K562 (cell line): ENCODE measurements around the gene MED15. TPM values are rescaled to one million over a fixed set of nuclear protein-coding genes. Genes with fewer than 3 reads are reported as not detected.

ENCODE experiments used
- AFF1 ChIP-seq, 2 experiments: fragments of 450-650 bp; IDR thresholded peaks; 2 replicates each; pipeline ENCODE4 v1.6.1; 2018; ENCODE audit warnings: mild to moderate bottlenecking in 2 of 2, low read depth in 1 of 2; ENCODE audit not compliant: partially characterized antibody in 2 of 2
- ATF7 ChIP-seq: fragments of 450-650 bp; IDR thresholded peaks from 2 replicates; pipeline ENCODE4 v1.7.1; 2014; ENCODE audit warnings: mild to moderate bottlenecking, moderate library complexity
- BACH1 ChIP-seq: fragments of 200-800 bp; sonication (Bioruptor generic); IDR thresholded peaks from 2 replicates; pipeline ENCODE4 v1.6.1; 2016; ENCODE audit warnings: missing genetic modification characterization, missing compliant biosample characterization
- CEBPG ChIP-seq, 3 experiments: fragments of 200-800 bp in 1 of 3; sonication (Bioruptor generic) in 1 of 3; sonication (generic) in 1 of 3; formaldehyde crosslinking in 1 of 3; IDR thresholded peaks in 2 of 3; conservative IDR thresholded peaks in 1 of 3; 2 replicates each; pipeline versions ENCODE4 v1.6.1 to v1.8.0; 2016 to 2022; ENCODE audit warnings: missing compliant biosample characterization in 2 of 3, missing genetic modification characterization in 2 of 3, mild to moderate bottlenecking in 1 of 3, missing genetic modification reagents in 1 of 3
- CSDE1 ChIP-seq, 2 experiments: fragments of 450-650 bp; IDR thresholded peaks; 2 replicates each; pipeline ENCODE4 v1.6.1; 2016; ENCODE audit warnings: mild to moderate bottlenecking in 1 of 2
- E2F4 ChIP-seq: sonication (generic); formaldehyde crosslinking; IDR thresholded peaks from 2 replicates; pipeline ENCODE4 v1.8.0; 2022; ENCODE audit warnings: mild to moderate bottlenecking, low read depth, missing genetic modification reagents
- E2F6 ChIP-seq, 2 experiments: IDR thresholded peaks; 2 replicates each; pipeline ENCODE4 v1.6.1; 2011; ENCODE audit warnings: borderline replicate concordance in 1 of 2, control low read depth in 1 of 2, low read depth in 1 of 2, low read length in 1 of 2, mild to moderate bottlenecking in 1 of 2, mixed read lengths in 1 of 2, moderate library complexity in 1 of 2; ENCODE audit not compliant: insufficient read depth in 1 of 2, insufficient read length in 1 of 2, poor library complexity in 1 of 2, severe bottlenecking in 1 of 2; ENCODE audit errors: extremely low read depth in 1 of 2
- MED1 ChIP-seq: sonication (generic); formaldehyde crosslinking; IDR thresholded peaks from 2 replicates; pipeline ENCODE4 v1.8.1; 2023; ENCODE audit warnings: missing genetic modification reagents, borderline replicate concordance
- NR3C1 ChIP-seq: sonication (generic); formaldehyde crosslinking; IDR thresholded peaks from 2 replicates; pipeline ENCODE4 v1.8.1; 2022; ENCODE audit warnings: missing genetic modification reagents
- PRMT5 ChIP-seq: sonication (generic); formaldehyde crosslinking; IDR thresholded peaks from 2 replicates; pipeline ENCODE4 v1.5.0; 2020; ENCODE audit warnings: missing genetic modification reagents
- RNF2 ChIP-seq: sonication (generic); IDR thresholded peaks from 2 replicates; pipeline ENCODE4 v1.6.1; 2016
- SMARCC2 ChIP-seq: fragments of 450-650 bp; IDR thresholded peaks from 2 replicates; pipeline ENCODE4 v1.6.1; 2017; ENCODE audit warnings: antibody characterized with exemption, moderate library complexity, mild to moderate bottlenecking, low read depth
- TAF7 ChIP-seq: fragments of 450-650 bp; IDR thresholded peaks from 2 replicates; pipeline ENCODE4 v1.6.1; 2016; ENCODE audit warnings: missing genetic modification characterization, missing compliant biosample characterization
- TSC22D4 ChIP-seq: fragments of 450-650 bp; IDR thresholded peaks from 2 replicates; pipeline ENCODE4 v1.6.1; 2016; ENCODE audit warnings: missing genetic modification characterization, missing biosample characterization, control low read depth
- XRCC5 ChIP-seq: fragments of 200-400 bp; formaldehyde crosslinking; IDR thresholded peaks from 2 replicates; pipeline ENCODE4 v1.6.1; 2017; ENCODE audit warnings: low read depth, mild to moderate bottlenecking, low read length
- ZBTB34 ChIP-seq: fragments of 250-450 bp; sonication (Bioruptor Pico); IDR thresholded peaks from 2 replicates; pipeline ENCODE4 v1.8.0; 2021; ENCODE audit warnings: mild to moderate bottlenecking, moderate library complexity
- ZNF134 ChIP-seq: fragments of 250-450 bp; sonication (Bioruptor Pico); conservative IDR thresholded peaks from 2 replicates; pipeline ENCODE4 v1.4.0; 2020
- ZNF445 ChIP-seq: fragments of 250-450 bp; sonication (Bioruptor Pico); IDR thresholded peaks from 2 replicates; pipeline ENCODE4 v1.4.0; 2020; ENCODE audit warnings: low read depth, mild to moderate bottlenecking, moderate library complexity
- polyA plus RNA-seq, 8 experiments: library from polyadenylated mRNA; depleted of rRNA in 4 of 8; stranded (reverse) in 5 of 8; unstranded in 3 of 8; fragments of >200 nt; fragmentation: Nextera tagmentation in 2 of 8; fragmentation: Illumina TruSeq in 1 of 8; extraction: Ambion mirVana in 2 of 8; extraction: Trizol in 1 of 8; gene quantifications; 2 replicates each; pipeline versions ENCODE4 v1.2.1 to v1.2.3, GENCODE V29; 2011 to 2014; ENCODE audit warnings: inconsistent platforms in 1 of 8, missing spikeins in 1 of 8
- total RNA-seq, 7 experiments: library from RNA; depleted of rRNA in 6 of 7; stranded (reverse); fragments of >200 nt in 6 of 7; fragmentation: Illumina TruSeq in 2 of 7; extraction: Trizol in 2 of 7; gene quantifications; 2 replicates each; pipeline versions ENCODE4 v1.2.1 to v1.2.3, GENCODE V29; 2011 to 2021; ENCODE audit warnings: low replicate concordance in 1 of 7
- TF ChIP-seq, protein P1 (sequence below): fragments of 250-450 bp; sonication (Bioruptor Pico); IDR thresholded peaks from 2 replicates; pipeline ENCODE4 v1.8.0; 2021; ENCODE audit warnings: borderline replicate concordance, mild to moderate bottlenecking, moderate library complexity; ENCODE audit not compliant: poor library complexity, severe bottlenecking

MED15 gene
- total and polyA plus RNA-seq, 9 of the 15 experiments (the other 6 are each of a cell fraction or from before 2014, with no cell fraction given): 4.0 to 271 (median 60.1) TPM

DNA sequence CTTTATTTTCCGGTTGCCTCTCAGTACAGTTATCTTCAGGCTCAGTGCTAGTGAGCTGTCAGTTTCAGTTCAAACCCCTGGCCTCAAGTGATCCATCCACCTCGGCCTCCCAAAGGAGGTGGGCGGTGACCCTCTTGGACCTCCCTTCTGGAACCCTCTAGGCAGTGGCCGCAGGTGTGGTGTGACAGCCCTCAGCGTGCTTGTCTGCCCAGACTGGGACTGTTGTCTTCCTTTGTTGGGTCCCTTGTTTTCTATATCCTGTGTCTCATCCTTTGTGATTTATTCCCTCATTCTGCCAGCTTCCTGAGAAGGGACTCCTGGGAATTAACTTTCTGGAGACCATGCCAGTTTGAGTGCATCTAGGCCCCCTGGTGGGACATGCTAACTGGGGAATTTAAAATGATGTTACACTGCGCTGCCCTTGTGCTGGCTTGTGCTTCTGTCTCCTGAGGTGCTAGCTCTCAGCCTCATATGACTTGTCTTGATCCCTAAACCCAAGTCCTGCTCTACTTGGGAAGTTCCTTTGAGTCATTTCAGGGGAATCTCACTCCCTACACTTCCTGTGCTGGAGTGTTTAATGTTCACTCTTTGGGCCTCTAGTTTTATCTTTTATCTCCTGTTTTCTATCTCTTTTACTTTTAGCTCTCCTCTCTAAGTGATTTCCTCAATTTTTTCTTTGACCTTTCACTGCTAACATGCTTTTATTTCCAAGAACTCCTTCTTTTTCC lies 19.4 kb downstream of the MED15 start (continued):
- no peak for TF ChIP-seq ZBTB34
- no peak for TF ChIP-seq TAF7 (tag)
- TF ChIP-seq PRMT5 (CRISPR knock-in tag): no peak
- TF ChIP-seq SMARCC2: no peak
- no peak for TF ChIP-seq E2F6 (IDR thresholded peaks at IDR 0.05; ENCODE audit: borderline replicate concordance in 1 of 2, extremely low read depth in 1 of 2, insufficient read depth in 1 of 2, insufficient read length in 1 of 2, low read depth in 1 of 2, low read length in 1 of 2, poor library complexity in 1 of 2, severe bottlenecking in 1 of 2)
- no peak for TF ChIP-seq CSDE1 (IDR thresholded peaks at IDR 0.05)
- TF ChIP-seq, protein P1, sequence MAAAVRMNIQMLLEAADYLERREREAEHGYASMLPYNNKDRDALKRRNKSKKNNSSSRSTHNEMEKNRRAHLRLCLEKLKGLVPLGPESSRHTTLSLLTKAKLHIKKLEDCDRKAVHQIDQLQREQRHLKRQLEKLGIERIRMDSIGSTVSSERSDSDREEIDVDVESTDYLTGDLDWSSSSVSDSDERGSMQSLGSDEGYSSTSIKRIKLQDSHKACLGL (CRISPR knock-in tag): no peak
- no peak for TF ChIP-seq ATF7
- no peak for TF ChIP-seq BACH1 (tag)
- peak; percentile 16; the same call in 1 of the 2 replicates for TF ChIP-seq E2F4 (CRISPR knock-in tag)
- TF ChIP-seq AFF1 (IDR thresholded peaks at IDR 0.05; ENCODE audit: low read depth in 1 of 2, partially characterized antibody in 2 of 2): no peak
- no peak for TF ChIP-seq ZNF445 (CRISPR knock-in tag)
- TF ChIP-seq ZNF134: no peak
- no peak for TF ChIP-seq MED1 (CRISPR knock-in tag)
- no peak for TF ChIP-seq XRCC5
- no peak for TF ChIP-seq RNF2
- no peak for TF ChIP-seq NR3C1 (CRISPR knock-in tag)
- TF ChIP-seq TSC22D4: no peak
- no peak for TF ChIP-seq CEBPG (CRISPR knock-in tag; IDR thresholded peaks at IDR 0.05)
- no peak for TF ChIP-seq CEBPG (tag; conservative IDR thresholded peaks at IDR 0.05 in 1 of 2, IDR thresholded peaks at IDR 0.05 in 1 of 2)
